Gastrocnemius medialis (tissue), 4 donors: ENCODE data around the gene RGS7BP. TPM values are rescaled to one million over a fixed set of nuclear protein-coding genes. Genes with fewer than 3 reads are reported as not detected.

Source experiments
- ATAC-seq, 2 donors: fragments of 150-250 bp; one replicate each; pipeline ENCODE4 v1.9.1; 2016
- DNase-seq, 2 donors: peaks; one replicate each; pipeline ENCODE4 v3.0.0-alpha.2; 2019
- H3K27ac ChIP-seq, 4 donors: fragments of 200-600 bp; sonication (generic); 1 replicate in 1 of 4; 2 replicates in 3 of 4; pipeline ENCODE4 v1.5.1; 2016 to 2018; ENCODE audit warnings: mild to moderate bottlenecking in 2 of 4, moderate library complexity in 1 of 4
- H3K27me3 ChIP-seq, 3 donors: fragments of 200-600 bp; sonication (generic) in 2 of 3; 1 replicate in 1 of 3; 2 replicates in 2 of 3; pipeline versions ENCODE4 v1.5.1 to v1.6.0; 2016 to 2019; ENCODE audit warnings: mild to moderate bottlenecking in 1 of 3, moderate library complexity in 1 of 3
- H3K36me3 ChIP-seq, 2 donors: fragments of 200-600 bp; sonication (generic) in 1 of 2; one replicate each; pipeline ENCODE4 v1.5.1; 2017 to 2018
- H3K4me1 ChIP-seq, 2 donors: fragments of 200-600 bp; sonication (generic) in 1 of 2; one replicate each; pipeline ENCODE4 v1.5.1; 2016 to 2017; ENCODE audit warnings: mild to moderate bottlenecking in 2 of 2
- H3K4me3 ChIP-seq, 4 donors: fragments of 200-600 bp; sonication (generic) in 3 of 4; 1 replicate in 1 of 4; 2 replicates in 3 of 4; pipeline ENCODE4 v1.5.1; 2016 to 2019; ENCODE audit warnings: mild to moderate bottlenecking in 2 of 4
- H3K9me3 ChIP-seq, 3 donors: fragments of 200-600 bp; sonication (generic) in 2 of 3; 1 replicate in 1 of 3; 2 replicates in 2 of 3; pipeline ENCODE4 v1.5.1; 2016 to 2019
- CTCF ChIP-seq, 5 experiments: fragments of 450-650 bp in 3 of 5; fragments of 200-600 bp in 2 of 5; sonication (generic) in 2 of 5; IDR thresholded peaks in 4 of 5; conservative IDR thresholded peaks in 1 of 5; 1 replicate in 4 of 5; 2 replicates in 1 of 5; pipeline ENCODE4 v1.5.1; 2016 to 2019; ENCODE audit warnings: antibody characterized with exemption in 5 of 5, mild to moderate bottlenecking in 3 of 5, moderate library complexity in 3 of 5
- POLR2A ChIP-seq, 2 donors: fragments of 450-650 bp; IDR thresholded peaks; one replicate each; pipeline ENCODE4 v1.6.1; 2017; ENCODE audit warnings: antibody characterized with exemption in 2 of 2, mild to moderate bottlenecking in 2 of 2, moderate library complexity in 2 of 2
- in situ Hi-C, 4 donors: fragments of 200-750 bp; cut with MboI; loops; one replicate each; pipeline versions ENCODE4 v1.15.0 to v1.8.0; 2017; ENCODE audit warnings: low sequenced_read_pairs in 4 of 4
- intact Hi-C: fragments of 100-400 bp; cut with DNase I; formaldehyde crosslinking; loops from one replicate; pipeline ENCODE4 v1.15.1; 2023; ENCODE audit warnings: low total_unique reads
- total RNA-seq, 4 donors: library from RNA; depleted of rRNA; stranded (reverse); fragments of >200 nt; gene quantifications; one replicate each; pipeline versions ENCODE4 v1.1.0 to v1.2.3, GENCODE V29; 2016

The RGS7BP gene
- total RNA-seq, 4 donors from 2014 or later: 0.10 to 0.86 (median 0.47) TPM

- no peaks in the 10 kb centered on the region for H3K36me3 ChIP-seq
- no peaks in the 10 kb centered on the region for H3K4me1 ChIP-seq
- in situ Hi-C loops: no loop called here
- no peaks in the 10 kb centered on the region for H3K9me3 ChIP-seq
- DNase-seq (no peak), ATAC-seq (no peak)
- TF ChIP-seq CTCF (IDR thresholded peaks at IDR 0.05 in 4 of 5, conservative IDR thresholded peaks at IDR 0.05 in 1 of 5) (no peak), POLR2A (IDR thresholded peaks at IDR 0.05) (no peak)
- H3K27me3 ChIP-seq: no peaks in the 10 kb centered on the region
- intact Hi-C loops: no loop called here
- no peak overlapping the region for H3K4me3 ChIP-seq
- no peak overlapping the region for H3K27ac ChIP-seq
Measured at GRCh38 chr5:64486163-64486562, 19.7 kb upstream of the RGS7BP start.

GRCh38 chr5:64487283-64487682 lies 18.5 kb upstream of the RGS7BP start:
- intact Hi-C loops (no loop called here), in situ Hi-C loops (no loop called here)
- Histone ChIP-seq H3K27ac (no peak overlapping the region), H3K27me3 (no peaks in the 10 kb centered on the region), H3K36me3 (no peaks in the 10 kb centered on the region), H3K4me3 (no peak overlapping the region), H3K4me1 (no peaks in the 10 kb centered on the region), H3K9me3 (no peaks in the 10 kb centered on the region)
- no peak for DNase-seq
- TF ChIP-seq CTCF (IDR thresholded peaks at IDR 0.05 in 4 of 5, conservative IDR thresholded peaks at IDR 0.05 in 1 of 5) (no peak), POLR2A (IDR thresholded peaks at IDR 0.05) (no peak)
- no peak for ATAC-seq

- in situ Hi-C loops: no loop called here
- no peaks in the 10 kb centered on the region for H3K4me1 ChIP-seq
- peaks cover 0 to 3% (median 0%) of the 10 kb centered on the region in 3 donors for H3K27me3 ChIP-seq
- no peaks in the 10 kb centered on the region for H3K9me3 ChIP-seq
- DNase-seq (no peak), ATAC-seq (no peak)
- no peak overlapping the region for H3K27ac ChIP-seq
- intact Hi-C loops: no loop called here
- H3K4me3 ChIP-seq: no peak overlapping the region
- H3K36me3 ChIP-seq: no peaks in the 10 kb centered on the region
- TF ChIP-seq POLR2A (IDR thresholded peaks at IDR 0.05): no peak
Measured at GRCh38 chr5:64489857-64490256, 16.0 kb upstream of the RGS7BP start.

GRCh38 chr5:64497386-64497785 lies 8.4 kb upstream of the RGS7BP start:
- intact Hi-C loops: no loop called here
- in situ Hi-C loops: no loop called here
- Histone ChIP-seq H3K4me1 (no peaks in the 10 kb centered on the region), H3K27ac (no peak overlapping the region), H3K27me3 (peaks cover 0 to 3% (median 0%) of the 10 kb centered on the region in 3 donors), H3K9me3 (no peaks in the 10 kb centered on the region), H3K4me3 (no peak overlapping the region), H3K36me3 (no peaks in the 10 kb centered on the region)
- TF ChIP-seq CTCF (IDR thresholded peaks at IDR 0.05 in 4 of 5, conservative IDR thresholded peaks at IDR 0.05 in 1 of 5): no peak
- TF ChIP-seq POLR2A (IDR thresholded peaks at IDR 0.05): no peak
- DNase-seq: no peak
- no peak for ATAC-seq

GRCh38 chr5:64502196-64502595 lies 3.6 kb upstream of the RGS7BP start:
- in situ Hi-C loops: no loop called here
- H3K36me3 ChIP-seq: no peaks in the 10 kb centered on the region
- TF ChIP-seq CTCF (IDR thresholded peaks at IDR 0.05 in 4 of 5, conservative IDR thresholded peaks at IDR 0.05 in 1 of 5) (no peak), POLR2A (IDR thresholded peaks at IDR 0.05) (no peak)
- intact Hi-C loops: loop anchor here (10.0 kb wide), 1 partner anchor 93 kb away; no protein-coding TSS in a partner anchor
- no peak for ATAC-seq
- H3K9me3 ChIP-seq: no peaks in the 10 kb centered on the region
- DNase-seq: no peak
- no peaks in the 10 kb centered on the region for H3K27me3 ChIP-seq
- H3K4me1 ChIP-seq: peaks cover 5 to 7% of the 10 kb centered on the region in 2 donors
- no peak overlapping the region for H3K27ac ChIP-seq
- no peak overlapping the region for H3K4me3 ChIP-seq
